ENCODE measurements around the gene SYT2.

DNA sequence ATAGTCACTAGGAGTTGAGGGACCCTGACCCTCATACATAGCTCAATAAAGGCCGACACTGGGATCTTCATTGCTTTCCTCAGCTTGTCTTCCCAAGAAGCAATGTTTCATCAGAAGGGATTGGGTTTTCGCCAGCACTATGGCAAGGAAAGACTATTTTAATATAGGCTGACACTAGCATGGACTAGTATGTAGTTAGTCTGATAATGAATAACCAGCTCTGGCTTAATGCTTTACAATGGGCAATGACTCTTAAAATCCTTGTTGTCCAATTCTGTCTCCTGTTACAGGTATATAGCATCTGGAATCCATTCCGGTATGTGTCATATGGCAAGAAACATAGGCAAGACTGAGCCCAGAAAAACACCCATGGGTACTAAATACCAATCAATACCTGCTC lies 15.3 kb upstream of the SYT2 start:
- TF ChIP-seq, protein P1, sequence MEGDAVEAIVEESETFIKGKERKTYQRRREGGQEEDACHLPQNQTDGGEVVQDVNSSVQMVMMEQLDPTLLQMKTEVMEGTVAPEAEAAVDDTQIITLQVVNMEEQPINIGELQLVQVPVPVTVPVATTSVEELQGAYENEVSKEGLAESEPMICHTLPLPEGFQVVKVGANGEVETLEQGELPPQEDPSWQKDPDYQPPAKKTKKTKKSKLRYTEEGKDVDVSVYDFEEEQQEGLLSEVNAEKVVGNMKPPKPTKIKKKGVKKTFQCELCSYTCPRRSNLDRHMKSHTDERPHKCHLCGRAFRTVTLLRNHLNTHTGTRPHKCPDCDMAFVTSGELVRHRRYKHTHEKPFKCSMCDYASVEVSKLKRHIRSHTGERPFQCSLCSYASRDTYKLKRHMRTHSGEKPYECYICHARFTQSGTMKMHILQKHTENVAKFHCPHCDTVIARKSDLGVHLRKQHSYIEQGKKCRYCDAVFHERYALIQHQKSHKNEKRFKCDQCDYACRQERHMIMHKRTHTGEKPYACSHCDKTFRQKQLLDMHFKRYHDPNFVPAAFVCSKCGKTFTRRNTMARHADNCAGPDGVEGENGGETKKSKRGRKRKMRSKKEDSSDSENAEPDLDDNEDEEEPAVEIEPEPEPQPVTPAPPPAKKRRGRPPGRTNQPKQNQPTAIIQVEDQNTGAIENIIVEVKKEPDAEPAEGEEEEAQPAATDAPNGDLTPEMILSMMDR (IDR thresholded peaks at IDR 0.05): no peak
- no peak for TF ChIP-seq EZH2 (IDR thresholded peaks at IDR 0.05)
